ENCODE results near the gene TTC23.

DNA sequence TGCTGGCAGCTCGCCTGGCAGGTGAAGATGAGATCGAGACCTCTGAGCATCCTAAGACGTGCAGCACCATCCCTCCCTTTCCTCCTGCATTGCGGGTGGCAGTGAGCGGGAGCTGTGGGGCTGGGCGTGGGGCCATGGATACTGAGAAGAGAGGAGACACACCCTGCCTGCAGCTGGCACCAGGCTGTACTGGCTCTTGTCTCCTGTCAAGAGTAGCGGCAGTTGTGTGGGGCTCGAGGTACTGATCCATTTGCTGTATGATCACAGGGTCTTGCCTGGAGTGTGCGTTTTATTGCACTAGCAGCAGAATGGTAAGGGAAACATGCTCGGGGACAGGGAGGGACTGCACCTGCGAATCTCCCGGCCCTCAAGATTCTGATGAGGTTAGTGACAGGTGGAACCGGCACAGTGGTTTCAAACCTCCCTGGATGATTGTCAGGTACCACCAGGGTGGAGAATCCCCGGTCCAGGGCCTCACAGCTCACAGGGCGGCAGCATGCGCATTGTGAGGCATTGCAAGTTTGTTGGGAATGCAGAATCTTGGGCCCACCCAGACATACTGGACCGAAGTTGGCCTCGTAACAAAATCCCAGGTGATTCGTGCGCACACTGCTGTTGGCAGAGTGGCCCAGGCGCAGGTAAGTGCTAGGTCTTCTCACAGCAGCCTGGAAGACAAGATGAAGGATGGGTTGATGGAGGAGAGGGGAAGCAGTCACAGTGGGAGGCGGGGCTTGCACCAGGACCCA, 130.4 kb downstream of the TTC23 start:
- TF ChIP-seq EZH2 (IDR thresholded peaks at IDR 0.05): no peak
- TF ChIP-seq, protein P1, sequence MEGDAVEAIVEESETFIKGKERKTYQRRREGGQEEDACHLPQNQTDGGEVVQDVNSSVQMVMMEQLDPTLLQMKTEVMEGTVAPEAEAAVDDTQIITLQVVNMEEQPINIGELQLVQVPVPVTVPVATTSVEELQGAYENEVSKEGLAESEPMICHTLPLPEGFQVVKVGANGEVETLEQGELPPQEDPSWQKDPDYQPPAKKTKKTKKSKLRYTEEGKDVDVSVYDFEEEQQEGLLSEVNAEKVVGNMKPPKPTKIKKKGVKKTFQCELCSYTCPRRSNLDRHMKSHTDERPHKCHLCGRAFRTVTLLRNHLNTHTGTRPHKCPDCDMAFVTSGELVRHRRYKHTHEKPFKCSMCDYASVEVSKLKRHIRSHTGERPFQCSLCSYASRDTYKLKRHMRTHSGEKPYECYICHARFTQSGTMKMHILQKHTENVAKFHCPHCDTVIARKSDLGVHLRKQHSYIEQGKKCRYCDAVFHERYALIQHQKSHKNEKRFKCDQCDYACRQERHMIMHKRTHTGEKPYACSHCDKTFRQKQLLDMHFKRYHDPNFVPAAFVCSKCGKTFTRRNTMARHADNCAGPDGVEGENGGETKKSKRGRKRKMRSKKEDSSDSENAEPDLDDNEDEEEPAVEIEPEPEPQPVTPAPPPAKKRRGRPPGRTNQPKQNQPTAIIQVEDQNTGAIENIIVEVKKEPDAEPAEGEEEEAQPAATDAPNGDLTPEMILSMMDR (IDR thresholded peaks at IDR 0.05): no peak

Measured in neural progenitor cell (in vitro differentiated cells).